ENCODE data around the gene PRDM16. TPM values are rescaled to one million over a fixed set of nuclear protein-coding genes. Genes with fewer than 3 reads are reported as not detected.

PRDM16 gene
- total RNA-seq, 4 donors from 2014 or later, result 0.41 to 0.95 TPM; not detected in 2

- H3K9me3 ChIP-seq, result no peaks in the 10 kb centered on the region
- no peak for TF ChIP-seq POLR2A (IDR thresholded peaks at IDR 0.05)
- TF ChIP-seq POLR2AphosphoS5 (IDR thresholded peaks at IDR 0.05), result no peak
- no peak for TF ChIP-seq EP300 (IDR thresholded peaks at IDR 0.05; ENCODE audit: low read depth)
- no peak for TF ChIP-seq CTCF (IDR thresholded peaks at IDR 0.05)
- H3K27me3 ChIP-seq, result no peaks in the 10 kb centered on the region
- no peaks in the 10 kb centered on the region for H3K36me3 ChIP-seq
- H3K4me3 ChIP-seq, result no peak overlapping the region
- no peak overlapping the region for H3K27ac ChIP-seq
- no peak for DNase-seq
- WGBS, 2 donors (ENCODE audit: low coverage in 1 of 2), result 86 to 100% methylated on average over 3 to 17 of the region's 17 CpGs
- in situ Hi-C loops (cut with MboI; ENCODE audit: low pct_ligation_motif_present in 1 of 4, low pct_unique_long_range_greater_than_20kb in 1 of 4, low sequenced_read_pairs in 3 of 4) (no loop called here), intact Hi-C loops (cut with DNase I; ENCODE audit: low total_unique reads) (no loop called here)
- peaks cover 0 to 7% (median 0%) of the 10 kb centered on the region in 4 donors for H3K4me1 ChIP-seq
These were observed 401.0 kb downstream of the PRDM16 start for GRCh38 chr1:3469849-3470649.

GRCh38 chr1:3470650-3471355 lies 401.8 kb downstream of the PRDM16 start:
- TF ChIP-seq POLR2AphosphoS5 (IDR thresholded peaks at IDR 0.05) (no peak), CTCF (IDR thresholded peaks at IDR 0.05) (no peak), EP300 (IDR thresholded peaks at IDR 0.05; ENCODE audit: low read depth) (no peak), POLR2A (IDR thresholded peaks at IDR 0.05) (no peak)
- no peak overlapping the region for H3K4me3 ChIP-seq
- DNase-seq, result no peak
- in situ Hi-C loops (cut with MboI; ENCODE audit: low pct_ligation_motif_present in 1 of 4, low pct_unique_long_range_greater_than_20kb in 1 of 4, low sequenced_read_pairs in 3 of 4) (no loop called here), intact Hi-C loops (cut with DNase I; ENCODE audit: low total_unique reads) (no loop called here)
- H3K27me3 ChIP-seq, result no peaks in the 10 kb centered on the region
- H3K36me3 ChIP-seq, result no peaks in the 10 kb centered on the region
- H3K27ac ChIP-seq, result no peak overlapping the region
- H3K4me1 ChIP-seq, result peaks cover 0 to 7% (median 0%) of the 10 kb centered on the region in 4 donors
- WGBS, 2 donors (ENCODE audit: low coverage in 1 of 2), result 78 to 86% methylated on average over 5 to 21 of the region's 22 CpGs
- H3K9me3 ChIP-seq, result no peaks in the 10 kb centered on the region

- intact Hi-C loops (cut with DNase I; ENCODE audit: low total_unique reads) (no loop called here), in situ Hi-C loops (cut with MboI; ENCODE audit: low pct_ligation_motif_present in 1 of 4, low pct_unique_long_range_greater_than_20kb in 1 of 4, low sequenced_read_pairs in 3 of 4) (no loop called here)
- Histone ChIP-seq H3K27ac (no peak overlapping the region), H3K9me3 (no peaks in the 10 kb centered on the region), H3K4me1 (peaks cover 0 to 7% (median 0%) of the 10 kb centered on the region in 4 donors), H3K27me3 (no peaks in the 10 kb centered on the region), H3K4me3 (no peak overlapping the region), H3K36me3 (no peaks in the 10 kb centered on the region)
- 44% methylated on average over 23 of the region's 25 CpGs; no CpG with 5 or more reads in 1 of the 2 donors for WGBS, 2 donors (ENCODE audit: low coverage in 1 of 2)
- no peak for DNase-seq
- TF ChIP-seq EP300 (IDR thresholded peaks at IDR 0.05; ENCODE audit: low read depth), result no peak
- no peak for TF ChIP-seq POLR2AphosphoS5 (IDR thresholded peaks at IDR 0.05)
- peak in 3 of 5 experiments; percentile 7 to 29 (median 17) for TF ChIP-seq CTCF (IDR thresholded peaks at IDR 0.05)
- no peak for TF ChIP-seq POLR2A (IDR thresholded peaks at IDR 0.05)
These were observed 402.5 kb downstream of the PRDM16 start for GRCh38 chr1:3471356-3472087.
